ENCODE data around the gene TLR6.

TLR6 gene

DNA sequence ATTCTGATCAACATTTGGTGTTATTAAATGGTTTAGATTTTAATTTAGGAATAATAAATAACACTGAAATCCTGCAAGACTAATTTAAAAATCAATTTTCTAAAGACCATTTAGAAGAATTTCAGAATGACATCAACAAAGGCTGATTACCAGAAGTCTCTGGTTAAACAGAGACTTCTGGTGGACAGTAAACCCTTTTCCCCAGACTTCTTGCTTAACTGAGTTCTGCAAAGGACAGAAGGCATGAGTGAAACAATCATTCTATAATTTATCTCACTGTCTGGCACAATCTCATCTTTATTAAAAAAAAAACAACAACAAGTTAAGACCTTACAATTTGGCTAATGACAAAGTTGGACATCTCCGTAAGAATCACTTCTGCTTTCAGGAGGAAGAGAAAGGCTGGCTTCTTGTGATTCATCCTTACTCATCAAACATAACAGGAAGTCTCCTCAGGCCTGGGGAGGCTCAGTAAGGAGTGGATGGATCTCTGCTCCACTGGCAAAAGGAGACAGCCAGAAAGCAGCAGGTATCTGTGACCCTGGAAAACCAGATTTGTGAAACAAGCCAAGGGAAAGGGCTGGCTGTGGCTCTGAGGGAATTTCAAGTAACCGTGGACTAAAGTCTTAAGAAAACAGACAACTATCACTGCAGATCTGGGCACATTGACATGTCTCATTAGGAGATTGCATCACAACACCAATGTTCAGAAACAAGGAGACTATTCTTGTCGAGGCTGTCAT lies 908 bp upstream of the TLR6 start:
- no peaks in the 10 kb centered on the region for H3K27me3 ChIP-seq (ENCODE audit: insufficient read depth, insufficient read length)
- DNase-seq (ENCODE audit: low read depth, low spot score) = no peak
- H3K4me1 ChIP-seq (ENCODE audit: insufficient read depth, insufficient read length) = no peaks in the 10 kb centered on the region
- no peak for TF ChIP-seq ZNF274 (IDR thresholded peaks at IDR 0.05; ENCODE audit: low read depth, low read length)
- TF ChIP-seq SUZ12 (IDR thresholded peaks at IDR 0.05; ENCODE audit: extremely low read depth, insufficient read depth, insufficient read length) = no peak
- TF ChIP-seq YY1 (IDR thresholded peaks at IDR 0.05; ENCODE audit: insufficient read depth, insufficient read length) = no peak
- H3K36me3 ChIP-seq (ENCODE audit: insufficient read depth, insufficient read length, low read length) = no peaks in the 10 kb centered on the region
- no peak overlapping the region for H3K4me3 ChIP-seq (ENCODE audit: insufficient read length, low read depth)
- H3K9me3 ChIP-seq (ENCODE audit: insufficient read depth, low read length) = no peaks in the 10 kb centered on the region
- H3K9ac ChIP-seq (ENCODE audit: insufficient read length, low read depth) = no peak overlapping the region

DNA sequence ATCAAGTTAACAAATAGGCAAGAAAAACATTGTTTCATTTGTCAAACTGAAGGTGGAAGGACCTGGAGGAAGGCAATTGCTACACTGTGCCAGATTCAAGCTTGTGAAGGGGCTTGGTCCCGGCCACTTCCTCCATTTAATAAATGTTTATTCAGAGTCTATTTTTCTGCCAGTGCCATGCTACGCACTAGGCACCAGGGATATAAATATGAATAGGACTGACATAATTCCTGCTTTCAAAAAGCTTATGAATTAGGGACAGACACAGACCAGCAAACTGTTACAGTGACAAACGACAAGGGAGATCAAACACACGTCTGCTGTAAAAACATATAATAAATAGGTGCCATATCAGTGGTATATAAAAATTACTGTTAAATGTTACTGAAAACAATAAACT lies 571 bp downstream of the TLR6 start:
- H3K4me3 ChIP-seq (ENCODE audit: insufficient read length, low read depth) = no peak overlapping the region

DNA sequence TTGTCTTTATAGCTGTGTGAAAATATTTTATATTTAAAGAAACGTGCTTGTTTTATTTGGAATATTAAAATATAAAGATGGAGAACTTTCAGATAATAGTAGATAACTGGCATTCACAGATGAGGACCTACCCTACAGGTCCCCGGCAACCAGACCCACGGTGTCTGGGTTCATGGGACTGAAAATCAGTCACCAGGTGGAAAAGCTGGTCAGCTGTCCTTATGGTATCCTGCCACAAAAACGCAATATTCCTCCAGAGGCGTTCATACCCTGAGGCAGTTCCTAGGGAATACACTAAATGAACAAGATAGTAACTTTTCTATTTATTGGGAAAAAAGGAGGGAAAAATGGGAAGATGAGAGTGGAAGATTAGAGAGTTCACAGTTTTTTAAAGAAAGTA lies 1.2 kb downstream of the TLR6 start:
- TF ChIP-seq SUZ12 (IDR thresholded peaks at IDR 0.05; ENCODE audit: extremely low read depth, insufficient read depth, insufficient read length) = no peak
- TF ChIP-seq ZNF274 (IDR thresholded peaks at IDR 0.05; ENCODE audit: low read depth, low read length) = no peak
- TF ChIP-seq YY1 (IDR thresholded peaks at IDR 0.05; ENCODE audit: insufficient read depth, insufficient read length) = no peak
- H3K4me3 ChIP-seq (ENCODE audit: insufficient read length, low read depth) = no peak overlapping the region
- no peak overlapping the region for H3K9ac ChIP-seq (ENCODE audit: insufficient read length, low read depth)
- no peaks in the 10 kb centered on the region for H3K9me3 ChIP-seq (ENCODE audit: insufficient read depth, low read length)
- no peak for DNase-seq (ENCODE audit: low read depth, low spot score)
- H3K36me3 ChIP-seq (ENCODE audit: insufficient read depth, insufficient read length, low read length) = no peaks in the 10 kb centered on the region
- no peaks in the 10 kb centered on the region for H3K27me3 ChIP-seq (ENCODE audit: insufficient read depth, insufficient read length)
- H3K4me1 ChIP-seq (ENCODE audit: insufficient read depth, insufficient read length) = no peaks in the 10 kb centered on the region

More for the DNA sequence above, 571 bp downstream of the TLR6 start:
- Histone ChIP-seq H3K36me3 (ENCODE audit: insufficient read depth, insufficient read length, low read length) (no peaks in the 10 kb centered on the region), H3K4me1 (ENCODE audit: insufficient read depth, insufficient read length) (no peaks in the 10 kb centered on the region), H3K27me3 (ENCODE audit: insufficient read depth, insufficient read length) (no peaks in the 10 kb centered on the region), H3K9ac (ENCODE audit: insufficient read length, low read depth) (no peak overlapping the region), H3K9me3 (ENCODE audit: insufficient read depth, low read length) (no peaks in the 10 kb centered on the region)
- no peak for DNase-seq (ENCODE audit: low read depth, low spot score)
- TF ChIP-seq ZNF274 (IDR thresholded peaks at IDR 0.05; ENCODE audit: low read depth, low read length) (no peak), SUZ12 (IDR thresholded peaks at IDR 0.05; ENCODE audit: extremely low read depth, insufficient read depth, insufficient read length) (no peak), YY1 (IDR thresholded peaks at IDR 0.05; ENCODE audit: insufficient read depth, insufficient read length) (no peak)

DNA sequence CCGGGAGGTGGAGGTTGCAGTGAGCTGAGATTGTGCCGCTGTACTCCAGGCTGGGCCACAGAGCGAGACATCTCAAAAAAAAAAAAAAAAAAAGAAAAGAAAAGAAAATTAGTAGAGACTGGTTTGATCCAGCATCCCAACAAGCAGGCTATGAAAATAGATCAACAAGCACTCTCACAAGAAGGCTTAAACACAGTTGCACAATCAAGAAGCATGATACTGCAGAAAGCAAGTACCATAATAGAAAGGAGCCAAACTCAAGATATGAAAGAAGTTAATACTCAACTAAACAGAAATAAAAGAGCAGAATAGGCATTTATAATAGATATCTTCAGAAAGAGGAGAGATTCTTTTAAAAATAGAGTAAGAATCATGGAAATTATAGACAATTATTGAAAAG lies 10.6 kb downstream of the TLR6 start:
- Histone ChIP-seq H3K9me3 (ENCODE audit: insufficient read depth, low read length) (peaks cover 3% of the 10 kb centered on the region; the same call in 1 of the 2 replicates), H3K27me3 (ENCODE audit: insufficient read depth, insufficient read length) (no peaks in the 10 kb centered on the region), H3K4me3 (ENCODE audit: insufficient read length, low read depth) (no peak overlapping the region), H3K9ac (ENCODE audit: insufficient read length, low read depth) (no peak overlapping the region), H3K4me1 (ENCODE audit: insufficient read depth, insufficient read length) (no peaks in the 10 kb centered on the region), H3K36me3 (ENCODE audit: insufficient read depth, insufficient read length, low read length) (no peaks in the 10 kb centered on the region)
- TF ChIP-seq YY1 (IDR thresholded peaks at IDR 0.05; ENCODE audit: insufficient read depth, insufficient read length) (no peak), ZNF274 (IDR thresholded peaks at IDR 0.05; ENCODE audit: low read depth, low read length) (no peak), SUZ12 (IDR thresholded peaks at IDR 0.05; ENCODE audit: extremely low read depth, insufficient read depth, insufficient read length) (no peak)
- DNase-seq (ENCODE audit: low read depth, low spot score) = no peak

DNA sequence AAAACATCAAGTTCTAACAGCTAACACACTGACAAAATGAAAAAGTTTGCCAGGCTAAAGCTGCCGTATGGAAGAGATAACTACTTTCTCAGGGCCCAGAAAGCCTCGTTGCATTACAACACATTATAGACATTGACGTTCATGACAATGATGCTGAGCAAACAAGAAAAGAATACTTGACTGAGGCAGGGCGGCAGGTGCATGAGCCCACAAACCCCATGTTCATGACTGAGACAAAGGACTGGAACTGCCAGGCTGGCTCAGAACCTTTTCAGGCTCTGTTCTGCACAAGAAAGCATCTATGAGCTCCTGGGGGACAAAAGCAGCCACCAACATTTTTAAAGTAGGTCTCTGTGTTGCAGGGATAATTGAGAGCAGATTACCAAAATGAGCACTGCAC lies 13.6 kb downstream of the TLR6 start:
- Histone ChIP-seq H3K9me3 (ENCODE audit: insufficient read depth, low read length) (peaks cover 3% of the 10 kb centered on the region; the same call in 1 of the 2 replicates), H3K4me3 (ENCODE audit: insufficient read length, low read depth) (no peak overlapping the region), H3K9ac (ENCODE audit: insufficient read length, low read depth) (no peak overlapping the region), H3K27me3 (ENCODE audit: insufficient read depth, insufficient read length) (no peaks in the 10 kb centered on the region), H3K4me1 (ENCODE audit: insufficient read depth, insufficient read length) (no peaks in the 10 kb centered on the region), H3K36me3 (ENCODE audit: insufficient read depth, insufficient read length, low read length) (no peaks in the 10 kb centered on the region)
- TF ChIP-seq ZNF274 (IDR thresholded peaks at IDR 0.05; ENCODE audit: low read depth, low read length) (no peak), YY1 (IDR thresholded peaks at IDR 0.05; ENCODE audit: insufficient read depth, insufficient read length) (no peak), SUZ12 (IDR thresholded peaks at IDR 0.05; ENCODE audit: extremely low read depth, insufficient read depth, insufficient read length) (no peak)
- no peak for DNase-seq (ENCODE audit: low read depth, low spot score)

DNA sequence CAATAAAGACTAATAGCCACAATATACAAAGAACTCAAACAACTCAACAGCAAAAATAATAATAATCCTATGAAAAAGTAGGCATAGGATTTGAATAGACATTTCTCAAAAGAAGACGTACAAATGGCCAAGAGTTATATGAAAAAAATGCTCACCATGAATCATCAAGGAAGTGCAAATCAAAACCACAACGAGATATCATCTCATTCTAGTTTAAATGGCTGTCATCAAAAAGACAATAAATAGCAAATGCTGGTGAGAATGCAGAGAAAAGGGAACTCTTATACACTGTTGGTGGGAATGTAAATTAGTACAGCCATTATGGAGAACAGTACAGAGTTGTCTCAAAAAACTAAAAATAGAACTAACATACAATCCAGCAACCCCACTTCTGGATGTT lies 18.8 kb downstream of the TLR6 start:
- Histone ChIP-seq H3K4me1 (ENCODE audit: insufficient read depth, insufficient read length) (no peaks in the 10 kb centered on the region), H3K36me3 (ENCODE audit: insufficient read depth, insufficient read length, low read length) (no peaks in the 10 kb centered on the region), H3K4me3 (ENCODE audit: insufficient read length, low read depth) (no peak overlapping the region), H3K27me3 (ENCODE audit: insufficient read depth, insufficient read length) (no peaks in the 10 kb centered on the region), H3K9ac (ENCODE audit: insufficient read length, low read depth) (no peak overlapping the region), H3K9me3 (ENCODE audit: insufficient read depth, low read length) (no peaks in the 10 kb centered on the region; the same call in 1 of the 2 replicates)
- DNase-seq (ENCODE audit: low read depth, low spot score) = no peak
- TF ChIP-seq YY1 (IDR thresholded peaks at IDR 0.05; ENCODE audit: insufficient read depth, insufficient read length) = no peak
- no peak for TF ChIP-seq ZNF274 (IDR thresholded peaks at IDR 0.05; ENCODE audit: low read depth, low read length)
- no peak for TF ChIP-seq SUZ12 (IDR thresholded peaks at IDR 0.05; ENCODE audit: extremely low read depth, insufficient read depth, insufficient read length)

DNA sequence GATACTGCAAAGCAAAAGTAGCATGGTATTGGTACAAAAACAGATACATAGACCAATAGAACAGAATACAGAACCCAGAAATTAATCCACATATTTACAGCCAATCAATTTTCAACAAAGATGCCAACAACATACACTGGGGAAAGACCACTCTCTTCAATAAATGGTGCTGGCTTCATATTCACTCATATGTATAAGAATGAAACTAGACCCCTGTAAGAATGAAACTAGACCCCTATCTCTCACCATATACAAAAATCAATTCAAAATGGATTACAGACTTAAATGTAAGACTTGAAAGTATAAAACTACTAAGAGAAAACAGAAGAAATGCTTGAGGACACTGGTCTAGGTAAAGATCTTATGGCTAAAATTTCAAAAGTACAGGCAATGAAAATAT lies 19.3 kb downstream of the TLR6 start:
- Histone ChIP-seq H3K36me3 (ENCODE audit: insufficient read depth, insufficient read length, low read length) (no peaks in the 10 kb centered on the region), H3K9me3 (ENCODE audit: insufficient read depth, low read length) (no peaks in the 10 kb centered on the region; the same call in 1 of the 2 replicates), H3K4me1 (ENCODE audit: insufficient read depth, insufficient read length) (no peaks in the 10 kb centered on the region), H3K4me3 (ENCODE audit: insufficient read length, low read depth) (no peak overlapping the region), H3K27me3 (ENCODE audit: insufficient read depth, insufficient read length) (no peaks in the 10 kb centered on the region), H3K9ac (ENCODE audit: insufficient read length, low read depth) (no peak overlapping the region)
- no peak for DNase-seq (ENCODE audit: low read depth, low spot score)
- TF ChIP-seq YY1 (IDR thresholded peaks at IDR 0.05; ENCODE audit: insufficient read depth, insufficient read length) (no peak), ZNF274 (IDR thresholded peaks at IDR 0.05; ENCODE audit: low read depth, low read length) (no peak), SUZ12 (IDR thresholded peaks at IDR 0.05; ENCODE audit: extremely low read depth, insufficient read depth, insufficient read length) (no peak)
